ENCODE results near the gene HTT.

DNA sequence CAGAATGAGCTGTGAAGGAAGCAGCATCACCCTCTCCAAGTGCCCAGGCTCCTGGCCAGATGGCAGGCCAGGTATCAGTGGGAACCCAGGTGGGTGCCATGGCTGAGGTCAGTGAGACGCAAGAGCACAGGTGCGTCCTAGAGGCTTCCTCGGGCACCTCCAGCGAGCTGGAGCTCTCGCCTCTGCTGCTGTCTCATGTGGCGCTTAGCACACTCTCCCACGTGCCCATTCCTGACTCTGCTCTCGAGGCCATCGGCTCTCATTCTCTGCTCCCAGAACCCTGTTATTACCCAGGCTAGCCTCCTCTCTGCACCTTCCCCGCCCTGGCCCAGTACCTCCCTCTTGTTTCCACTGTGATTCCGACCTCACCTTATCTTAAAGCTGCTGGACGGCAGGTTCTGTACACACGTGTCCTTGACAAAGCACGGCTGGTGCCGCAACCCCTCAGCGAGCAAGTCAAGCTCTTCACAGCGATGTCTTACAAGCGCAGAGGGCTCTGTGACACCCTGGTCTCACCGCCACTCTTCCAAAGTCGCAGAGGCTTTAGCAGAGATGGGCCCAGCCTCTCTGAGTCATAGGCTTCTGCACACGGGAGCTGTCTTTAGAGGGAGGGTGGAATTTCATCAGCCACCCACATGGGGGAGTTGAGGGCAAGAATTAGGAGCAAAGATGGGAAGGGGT, 159.1 kb downstream of the HTT start:
- TF ChIP-seq, protein P1, sequence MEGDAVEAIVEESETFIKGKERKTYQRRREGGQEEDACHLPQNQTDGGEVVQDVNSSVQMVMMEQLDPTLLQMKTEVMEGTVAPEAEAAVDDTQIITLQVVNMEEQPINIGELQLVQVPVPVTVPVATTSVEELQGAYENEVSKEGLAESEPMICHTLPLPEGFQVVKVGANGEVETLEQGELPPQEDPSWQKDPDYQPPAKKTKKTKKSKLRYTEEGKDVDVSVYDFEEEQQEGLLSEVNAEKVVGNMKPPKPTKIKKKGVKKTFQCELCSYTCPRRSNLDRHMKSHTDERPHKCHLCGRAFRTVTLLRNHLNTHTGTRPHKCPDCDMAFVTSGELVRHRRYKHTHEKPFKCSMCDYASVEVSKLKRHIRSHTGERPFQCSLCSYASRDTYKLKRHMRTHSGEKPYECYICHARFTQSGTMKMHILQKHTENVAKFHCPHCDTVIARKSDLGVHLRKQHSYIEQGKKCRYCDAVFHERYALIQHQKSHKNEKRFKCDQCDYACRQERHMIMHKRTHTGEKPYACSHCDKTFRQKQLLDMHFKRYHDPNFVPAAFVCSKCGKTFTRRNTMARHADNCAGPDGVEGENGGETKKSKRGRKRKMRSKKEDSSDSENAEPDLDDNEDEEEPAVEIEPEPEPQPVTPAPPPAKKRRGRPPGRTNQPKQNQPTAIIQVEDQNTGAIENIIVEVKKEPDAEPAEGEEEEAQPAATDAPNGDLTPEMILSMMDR (IDR thresholded peaks at IDR 0.05; ENCODE audit: insufficient read depth, low read depth, low read length) = no peak
- no peak for TF ChIP-seq EZH2 (IDR thresholded peaks at IDR 0.05; ENCODE audit: insufficient read depth, low read length)

Measured in astrocyte (in vitro differentiated cells and primary cell).